Heart right ventricle (tissue), 16 donors: Measurements from ENCODE around the gene MOB3B. TPM values are rescaled to one million over a fixed set of nuclear protein-coding genes. Genes with fewer than 3 reads are reported as not detected.

Source experiments
- ATAC-seq, 8 donors: fragments of 200-7000 bp; cut with Tn5 transposase; one replicate each; pipeline ENCODE4 v1.9.1; 2020; ENCODE audit warnings: mild to moderate bottlenecking in 8 of 8, moderate library complexity in 8 of 8, moderate number of reproducible peaks in 1 of 8
- DNase-seq, 2 donors: peaks; one replicate each; pipeline ENCODE4 v3.0.0-alpha.2; 2020
- H3K27ac ChIP-seq, 10 donors: fragments of 200-600 bp; sonication (generic) in 2 of 10; one replicate each; pipeline versions ENCODE4 v1.5.0 to v1.8.0; 2020 to 2022; ENCODE audit warnings: mild to moderate bottlenecking in 3 of 10
- H3K27me3 ChIP-seq, 7 donors: fragments of 200-600 bp; one replicate each; pipeline ENCODE4 v1.8.0; 2021 to 2022; ENCODE audit warnings: mild to moderate bottlenecking in 2 of 7
- H3K36me3 ChIP-seq, 9 donors: fragments of 200-600 bp; sonication (generic) in 1 of 9; one replicate each; pipeline versions ENCODE4 v1.5.0 to v1.8.0; 2020 to 2022; ENCODE audit warnings: mild to moderate bottlenecking in 2 of 9
- H3K4me1 ChIP-seq, 9 donors: fragments of 200-600 bp; sonication (generic) in 1 of 9; one replicate each; pipeline versions ENCODE4 v1.5.0 to v1.8.0; 2020 to 2022; ENCODE audit warnings: mild to moderate bottlenecking in 4 of 9
- H3K4me3 ChIP-seq, 10 donors: fragments of 200-600 bp; sonication (generic) in 2 of 10; one replicate each; pipeline versions ENCODE4 v1.5.0 to v1.8.0; 2020 to 2022; ENCODE audit warnings: mild to moderate bottlenecking in 7 of 10, moderate library complexity in 2 of 10
- H3K9me3 ChIP-seq, 11 donors: fragments of 200-600 bp in 10 of 11; sonication (generic) in 2 of 11; one replicate each; pipeline versions ENCODE4 v1.5.0 to v1.8.0; 2013 to 2022; ENCODE audit warnings: mild to moderate bottlenecking in 2 of 11, control low read depth in 1 of 11, moderate library complexity in 1 of 11
- CTCF ChIP-seq, 9 donors: fragments of 200-600 bp; sonication (generic) in 2 of 9; IDR thresholded peaks; one replicate each; pipeline versions ENCODE4 v1.5.0 to v1.8.0; 2021 to 2022; ENCODE audit warnings: antibody characterized with exemption in 9 of 9, mild to moderate bottlenecking in 5 of 9, moderate library complexity in 1 of 9
- WGBS, 2 donors: extraction: QIAGEN DNeasy Blood & Tissue Kit; methylation state at CpG; one replicate each; pipeline ENCODE4 v1.1.7; 2013; ENCODE audit warnings: inconsistent platforms in 1 of 2; 5-methylcytosine and 5-hydroxymethylcytosine counted together
- intact Hi-C, 10 donors: fragments of 100-400 bp; cut with DNase I; formaldehyde crosslinking; loops; one replicate each; pipeline versions ENCODE4 v1.11.1 to v1.14.2; 2022
- polyA plus RNA-seq, 2 donors: library from polyadenylated mRNA; stranded (reverse); fragments of 200-250 nt; gene quantifications; one replicate each; pipeline ENCODE4 v1.2.3, GENCODE V29; 2013
- total RNA-seq, 10 donors: library from RNA; stranded (reverse); fragmentation: NEBNext Ultra II Directional in 3 of 10; extraction: Animal tissue kit (Norgen Biotek cat#: 25700) in 3 of 10; gene quantifications; one replicate each; pipeline versions ENCODE4 v1.2.1 to v1.2.4, GENCODE V29; 2021 to 2023
- donor health status: Arrhythmogenic right ventricular cardiomyopathy.
- donor health status: ischemic (EF 13 %, LVEDD 7.1; RV severe dilation, severe dysfunction).
- donor health status: healthy with polysubstance abuse.
- donor health status: DM: no; HTN: yes; CAD: no.
- donor health status: DM: no; HTN: no; CAD: no.
- donor health status: ischemic (EF 25% LVEDD 6.9; RV normal size, moderate dysfunction).
- donor health status: ischemic (EF 25% LVEDD 5.7; RV mildly dilated, moderate dysfunction).
- donor health status: healthy.
- donor health status: DM: yes; HTN: yes; CAD: no.
- donor health status: Ischemic cardiomyopathy.
- donor health status: ischemic (EF 35%, LVEDD 5.7; RV mildly dilated, moderate dysfunction).
- donor health status: nonischemic (EF 11% LVEDD 7.7; RV severe dilation, severe dysfunction).
- donor health status: DM: yes; HTN: yes; CAD: no.
- donor health status: PGD.
- donor health status: ischemic (EF 29% LVEDD 5.4; RV normal size, mild dysfunction).
- donor health status: nonischemic (EF 23%, LVEDD 6.1; RV moderate dilation, normal function).

The MOB3B gene
- total and polyA plus RNA-seq, 12 donors, result 0.39 to 2.3 (median 1.3) TPM

- 78 to 80% methylated on average over 7 of the region's 7 CpGs for WGBS, 2 donors
Measured at GRCh38 chr9:27297050-27297449, 232.6 kb downstream of the MOB3B start, which contains the start of gene EQTN. Gene EQTN, minus strand, starts transcription at chr9:27297150. Its CDS starts 95 bp downstream, at chr9:27297055.

GRCh38 chr9:27293996-27294395 lies 235.6 kb downstream of the MOB3B start:
- Histone ChIP-seq H3K4me1 (no peaks in the 10 kb centered on the region), H3K9me3 (no peaks in the 10 kb centered on the region), H3K27me3 (peaks cover 0 to 3% (median 0%) of the 10 kb centered on the region in 7 donors), H3K27ac (no peak overlapping the region), H3K4me3 (no peak overlapping the region), H3K36me3 (no peaks in the 10 kb centered on the region)
- ATAC-seq, result no peak
- intact Hi-C loops, result loop anchor here in 1 of 10 donors (10.0 kb wide), 1 partner anchor 61 kb away; no protein-coding TSS in a partner anchor
- no peak for TF ChIP-seq CTCF (IDR thresholded peaks at IDR 0.05)
- WGBS, 2 donors, result 59 to 73% methylated on average over 2 of the region's 2 CpGs
- no peak for DNase-seq

More at GRCh38 chr9:27297050-27297449, 232.6 kb downstream of the MOB3B start, which contains the start of gene EQTN:
- Histone ChIP-seq H3K4me1 (no peaks in the 10 kb centered on the region), H3K9me3 (no peaks in the 10 kb centered on the region), H3K36me3 (no peaks in the 10 kb centered on the region), H3K4me3 (no peak within 1 kb of the TSS), H3K27me3 (no peaks in the 10 kb centered on the region), H3K27ac (no peak within 1 kb of the TSS)
- intact Hi-C loops, result loop anchor here in 1 of 10 donors (10.0 kb wide), 1 partner anchor 58 kb away; no protein-coding TSS in a partner anchor
- DNase-seq, result no peak
- no peak for ATAC-seq
- no peak for TF ChIP-seq CTCF (IDR thresholded peaks at IDR 0.05)

- DNase-seq, result no peak
- 65 to 68% methylated on average over 7 of the region's 7 CpGs for WGBS, 2 donors
- no peak overlapping the region for H3K4me3 ChIP-seq
- intact Hi-C loops, result loop anchor here in 1 of 10 donors (10.0 kb wide), 1 partner anchor 62 kb away; no protein-coding TSS in a partner anchor
- ATAC-seq, result no peak
- no peaks in the 10 kb centered on the region for H3K36me3 ChIP-seq
- no peak overlapping the region for H3K27ac ChIP-seq
- no peaks in the 10 kb centered on the region for H3K4me1 ChIP-seq
- no peak for TF ChIP-seq CTCF (IDR thresholded peaks at IDR 0.05)
- no peaks in the 10 kb centered on the region for H3K9me3 ChIP-seq
- peaks cover 0 to 8% (median 0%) of the 10 kb centered on the region in 7 donors for H3K27me3 ChIP-seq
Measured at GRCh38 chr9:27292659-27293405, 236.8 kb downstream of the MOB3B start.

GRCh38 chr9:27291292-27291691 lies 238.3 kb downstream of the MOB3B start:
- WGBS, 2 donors, result 87 to 90% methylated on average over 8 of the region's 8 CpGs
- Histone ChIP-seq H3K27ac (no peak overlapping the region), H3K4me3 (no peak overlapping the region), H3K27me3 (peaks cover 0 to 14% (median 0%) of the 10 kb centered on the region in 7 donors), H3K4me1 (no peaks in the 10 kb centered on the region), H3K36me3 (no peaks in the 10 kb centered on the region), H3K9me3 (no peaks in the 10 kb centered on the region)
- ATAC-seq, result no peak
- intact Hi-C loops, result loop anchor here in 1 of 10 donors (10.0 kb wide), 1 partner anchor 64 kb away; no protein-coding TSS in a partner anchor
- TF ChIP-seq CTCF (IDR thresholded peaks at IDR 0.05), result no peak
- no peak for DNase-seq
